Dermis blood vessel endothelial cell (primary cell): ENCODE results near the gene SUMO1. TPM values are rescaled to one million over a fixed set of nuclear protein-coding genes. Genes with fewer than 3 reads are reported as not detected.

Source experiments
- total RNA-seq: library from RNA; depleted of rRNA; stranded (reverse); fragments of >200 nt; gene quantifications from 2 replicates; pipeline ENCODE4 v1.2.3, GENCODE V29; 2014

SUMO1 gene
- total RNA-seq, 1 donor from 2014 or later = 132 TPM

Other genes starting within 250 kb of the SUMO1 start
- gene FZD7, start 204.7 kb downstream of the SUMO1 start, total RNA-seq = 0.19 and 0.68 TPM in 2 replicates
- not detected in 2 replicates for gene KIAA2012, start 165.3 kb downstream of the SUMO1 start, total RNA-seq
- 55.1 and 61.6 TPM in 2 replicates for gene NOP58, start 27.2 kb upstream of the SUMO1 start, total RNA-seq
- 50.9 and 85.8 TPM in 2 replicates for gene BMPR2, start 137.7 kb upstream of the SUMO1 start, total RNA-seq